Endothelial cell of umbilical vein (primary cell): ENCODE measurements around the gene KLF13. TPM values are rescaled to one million over a fixed set of nuclear protein-coding genes. Genes with fewer than 3 reads are reported as not detected.

Experiments
- BruUV-seq: library from RNA; stranded (reverse); fragments of 400-500 nt; replicated peaks from 2 replicates; lab custom pipeline; 2021; lab: Mats Ljungman, UMichigan
- CTCF ChIA-PET: fragments of 300-600, 350-600 bp; sonication (Branson Sonifier 250); formaldehyde crosslinking; loops from one replicate; lab custom pipeline; 2021; ENCODE audit warnings: antibody characterized with exemption, inconsistent platforms; lab: Charles Lee
- POLR2A ChIA-PET: fragments of 300-600, 350-600 bp; sonication (Branson Sonifier 250); formaldehyde crosslinking; loops from one replicate; lab custom pipeline; 2021; ENCODE audit warnings: antibody characterized with exemption, inconsistent platforms; lab: Charles Lee
- DNase-seq: peaks from one replicate; pipeline ENCODE4 v3.0.0-alpha.2; 2011; ENCODE audit warnings: low read depth, low spot score
- FAIRE-seq: peaks from 2 replicates; lab custom pipeline; 2011; peaks lifted over from hg19 to GRCh38; lab: Jason Lieb, UNC
- H2AFZ ChIP-seq: 2 replicates; pipeline ENCODE4 v1.6.0; 2012; ENCODE audit warnings: low read depth, low read length, control low read depth, inconsistent platforms
- H3K27ac ChIP-seq: 2 replicates; pipeline ENCODE4 v1.5.1; 2011; ENCODE audit warnings: low read depth, mild to moderate bottlenecking, control low read depth, low read length, moderate library complexity; ENCODE audit not compliant: insufficient read depth
- H3K27me3 ChIP-seq, 2 experiments: 2 replicates each; pipeline versions ENCODE4 v1.6.0 to v1.6.1; 2011; ENCODE audit warnings: low read length in 2 of 2, mixed read lengths in 1 of 2; ENCODE audit not compliant: control insufficient read depth in 2 of 2, insufficient read depth in 2 of 2
- H3K36me3 ChIP-seq, 2 experiments: 2 replicates in 1 of 2; 3 replicates in 1 of 2; pipeline ENCODE4 v1.5.1; 2011; ENCODE audit warnings: low read length in 2 of 2, mild to moderate bottlenecking in 1 of 2, moderate library complexity in 1 of 2; ENCODE audit not compliant: control insufficient read depth in 2 of 2, insufficient read depth in 2 of 2; ENCODE audit errors: extremely low read depth in 1 of 2
- H3K4me1 ChIP-seq: 3 replicates; pipeline ENCODE4 v1.5.1; 2011; ENCODE audit warnings: mild to moderate bottlenecking, low read length; ENCODE audit not compliant: control insufficient read depth, insufficient read depth; ENCODE audit errors: extremely low read depth
- H3K4me2 ChIP-seq: 2 replicates; pipeline ENCODE4 v1.6.1; 2011; ENCODE audit warnings: low read length, control low read depth, mixed read lengths; ENCODE audit not compliant: insufficient read depth
- H3K4me3 ChIP-seq, 3 experiments: fragments of 200-600 bp in 1 of 3; sonication (generic), shearing (Covaris generic) in 1 of 3; replicated peaks in 1 of 3; 2 replicates each; pipeline ENCODE4 v1.5.1; 2011 to 2016; ENCODE audit warnings: control low read depth in 3 of 3, low read length in 3 of 3, mild to moderate bottlenecking in 2 of 3, inconsistent platforms in 1 of 3, low read depth in 1 of 3, moderate library complexity in 1 of 3; ENCODE audit not compliant: insufficient read depth in 1 of 3
- H3K79me2 ChIP-seq: 2 replicates; pipeline ENCODE4 v1.6.0; 2012; ENCODE audit warnings: low read length, inconsistent platforms; ENCODE audit not compliant: control insufficient read depth, insufficient read depth
- H3K9ac ChIP-seq: replicated peaks from 2 replicates; pipeline ENCODE3; 2011; ENCODE audit warnings: low read length, control low read depth; ENCODE audit not compliant: insufficient read depth; ENCODE audit errors: extremely low read depth
- H3K9me1 ChIP-seq: replicated peaks from 3 replicates; pipeline ENCODE4 v1.6.0; 2011; ENCODE audit warnings: mild to moderate bottlenecking, low read length; ENCODE audit not compliant: control insufficient read depth, insufficient read depth; ENCODE audit errors: extremely low read depth
- H3K9me3 ChIP-seq: replicated peaks from 2 replicates; pipeline ENCODE4 v1.5.1; 2012; ENCODE audit warnings: low read length, inconsistent platforms; ENCODE audit not compliant: control insufficient read depth, insufficient read depth
- H4K20me1 ChIP-seq: replicated peaks from 2 replicates; pipeline ENCODE3; 2011; ENCODE audit warnings: mild to moderate bottlenecking, low read length; ENCODE audit not compliant: control insufficient read depth, insufficient read depth; ENCODE audit errors: extremely low read depth
- EZH2 ChIP-seq: IDR thresholded peaks from 2 replicates; pipeline ENCODE4 v1.6.1; 2012; ENCODE audit warnings: borderline replicate concordance, low read depth, mild to moderate bottlenecking, moderate library complexity, low read length, inconsistent platforms; ENCODE audit not compliant: severe bottlenecking
- FOS ChIP-seq: IDR thresholded peaks from 2 replicates; pipeline ENCODE4 v1.6.1; 2011; ENCODE audit warnings: mild to moderate bottlenecking, low read length, moderate library complexity, borderline replicate concordance; ENCODE audit not compliant: insufficient read depth
- GATA2 ChIP-seq: IDR thresholded peaks from 2 replicates; pipeline ENCODE4 v1.7.0; 2011; ENCODE audit warnings: low read depth, mild to moderate bottlenecking, moderate library complexity, mixed read lengths, low read length; ENCODE audit not compliant: insufficient read length, insufficient read depth
- JUN ChIP-seq: IDR thresholded peaks from 2 replicates; pipeline ENCODE4 v1.6.1; 2011; ENCODE audit warnings: borderline replicate concordance, low read depth; ENCODE audit not compliant: insufficient read length, insufficient read depth
- MAX ChIP-seq: IDR thresholded peaks from 2 replicates; pipeline ENCODE4 v1.6.1; 2011; ENCODE audit not compliant: insufficient read depth, insufficient read length
- MYC ChIP-seq: IDR thresholded peaks from one replicate; pipeline ENCODE4 v1.6.1; 2011; ENCODE audit warnings: mild to moderate bottlenecking, low read depth, low read length
- POLR2A ChIP-seq: IDR thresholded peaks from 2 replicates; pipeline ENCODE4 v1.6.1; 2012; ENCODE audit warnings: low read depth, mild to moderate bottlenecking, control low read depth, low read length
- POLR2AphosphoS5 ChIP-seq: IDR thresholded peaks from 2 replicates; pipeline ENCODE4 v1.6.1; 2012; ENCODE audit warnings: low read depth, mild to moderate bottlenecking, control low read depth, low read length, moderate library complexity; ENCODE audit not compliant: insufficient read depth
- dilution Hi-C: fragments of 300-500 bp; cut with MboI; formaldehyde crosslinking; loops from one replicate; pipeline ENCODE4 v1.15.0; 2019; ENCODE audit warnings: low sequenced_read_pairs; ENCODE audit not compliant: extremely low pct_ligation_motif_present
- intact Hi-C: fragments of 100-400 bp; cut with micrococcal nuclease; formaldehyde crosslinking; loops from one replicate; pipeline ENCODE4 v1.10.0; 2022
- polyA plus RNA-seq, 4 experiments: library from polyadenylated mRNA; depleted of rRNA in 3 of 4; stranded (reverse) in 3 of 4; unstranded in 1 of 4; fragments of >200 nt; gene quantifications; 2 replicates each; pipeline versions ENCODE4 v1.2.1 to v1.2.3, GENCODE V29; 2011 to 2012; ENCODE audit warnings: missing spikeins in 1 of 4
- total RNA-seq: library from RNA; stranded (reverse); gene quantifications from 2 replicates; pipeline ENCODE4 v1.2.3, GENCODE V29; 2021
- TF ChIP-seq, protein P1 (sequence below), 2 donors: IDR thresholded peaks; 1 replicate in 1 of 2; 2 replicates in 1 of 2; pipeline ENCODE4 v1.5.1; 2011; ENCODE audit warnings: low read length in 2 of 2, mild to moderate bottlenecking in 2 of 2, moderate library complexity in 2 of 2, control low read depth in 1 of 2, inconsistent platforms in 1 of 2, low read depth in 1 of 2; ENCODE audit not compliant: insufficient read depth in 1 of 2; ENCODE audit errors: extremely low read depth in 1 of 2

The KLF13 gene
- total and polyA plus RNA-seq, 2 donors (not counting 3 experiments of a cell fraction or from before 2014, with no cell fraction given) = 10.1 to 31.9 TPM

DNA sequence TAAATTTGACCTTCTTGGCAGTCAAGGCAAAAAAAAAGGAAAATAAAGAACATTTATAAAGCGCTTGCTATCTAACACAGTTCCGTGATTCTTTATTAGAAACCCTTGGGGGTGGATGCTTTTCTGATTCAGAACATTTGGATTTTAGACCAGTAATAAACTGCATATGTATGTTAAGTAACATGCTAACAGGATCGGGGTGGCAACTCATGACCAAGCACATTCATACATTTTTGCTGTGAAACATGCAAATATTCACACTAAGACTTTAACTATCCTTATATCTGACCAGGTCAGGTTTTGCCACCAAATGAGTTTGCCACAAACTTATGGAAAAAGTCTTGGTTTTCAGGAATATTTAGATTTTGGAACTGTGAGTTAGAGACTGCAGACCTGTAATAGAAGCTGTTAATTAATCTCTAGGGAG is 30.4 kb upstream of the KLF13 start:
- H3K9me3 ChIP-seq = no peaks in the 10 kb centered on the region
- dilution Hi-C loops = no loop called here
- FAIRE-seq (no peak), DNase-seq (no peak)
- H3K9me1 ChIP-seq = no peaks in the 10 kb centered on the region
- H2AFZ ChIP-seq = no peak overlapping the region
- H3K79me2 ChIP-seq = no peaks in the 10 kb centered on the region
- H3K36me3 ChIP-seq = no peaks in the 10 kb centered on the region
- no peak overlapping the region for H3K4me2 ChIP-seq
- TF ChIP-seq MAX = no peak
- TF ChIP-seq POLR2AphosphoS5 = no peak
- no peak for TF ChIP-seq GATA2
- no peak for TF ChIP-seq JUN
- TF ChIP-seq EZH2 = no peak
- TF ChIP-seq, protein P1, sequence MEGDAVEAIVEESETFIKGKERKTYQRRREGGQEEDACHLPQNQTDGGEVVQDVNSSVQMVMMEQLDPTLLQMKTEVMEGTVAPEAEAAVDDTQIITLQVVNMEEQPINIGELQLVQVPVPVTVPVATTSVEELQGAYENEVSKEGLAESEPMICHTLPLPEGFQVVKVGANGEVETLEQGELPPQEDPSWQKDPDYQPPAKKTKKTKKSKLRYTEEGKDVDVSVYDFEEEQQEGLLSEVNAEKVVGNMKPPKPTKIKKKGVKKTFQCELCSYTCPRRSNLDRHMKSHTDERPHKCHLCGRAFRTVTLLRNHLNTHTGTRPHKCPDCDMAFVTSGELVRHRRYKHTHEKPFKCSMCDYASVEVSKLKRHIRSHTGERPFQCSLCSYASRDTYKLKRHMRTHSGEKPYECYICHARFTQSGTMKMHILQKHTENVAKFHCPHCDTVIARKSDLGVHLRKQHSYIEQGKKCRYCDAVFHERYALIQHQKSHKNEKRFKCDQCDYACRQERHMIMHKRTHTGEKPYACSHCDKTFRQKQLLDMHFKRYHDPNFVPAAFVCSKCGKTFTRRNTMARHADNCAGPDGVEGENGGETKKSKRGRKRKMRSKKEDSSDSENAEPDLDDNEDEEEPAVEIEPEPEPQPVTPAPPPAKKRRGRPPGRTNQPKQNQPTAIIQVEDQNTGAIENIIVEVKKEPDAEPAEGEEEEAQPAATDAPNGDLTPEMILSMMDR (IDR thresholded peaks at IDR 0.05; ENCODE audit: extremely low read depth in 1 of 2, insufficient read depth in 1 of 2, low read depth in 1 of 2, low read length in 2 of 2) = no peak
- no peak for TF ChIP-seq POLR2A
- TF ChIP-seq MYC = no peak
- TF ChIP-seq FOS = no peak
- intact Hi-C loops = no loop called here
- no peak overlapping the region for H3K4me3 ChIP-seq
- CTCF ChIA-PET = no interaction called here
- H3K9ac ChIP-seq = no peak overlapping the region
- BruUV-seq = no TSS peak
- no peaks in the 10 kb centered on the region for H4K20me1 ChIP-seq
- H3K27me3 ChIP-seq = peaks cover 14 to 21% of the 10 kb centered on the region in 2 experiments
- H3K4me1 ChIP-seq = no peaks in the 10 kb centered on the region
- no peak overlapping the region for H3K27ac ChIP-seq
- POLR2A ChIA-PET = no interaction called here
